Activated CD8-positive, alpha-beta T cell treated with anti-CD3 and anti-CD28 coated beads for 36 hours (primary cell): ENCODE data around the gene PTPRCAP. TPM values are rescaled to one million over a fixed set of nuclear protein-coding genes. Genes with fewer than 3 reads are reported as not detected.
A peak's percentile ranks its signal among the peaks of the same experiment; 100 is the strongest.

ENCODE experiments used
- ATAC-seq: fragments of 200-7000 bp; cut with Tn5 transposase; one replicate; pipeline ENCODE4 v1.10.0; 2021; ENCODE audit warnings: mild to moderate bottlenecking, moderate library complexity
- CTCF ChIA-PET: fragments of 350-600 bp; sonication (Branson Sonifier 250); formaldehyde crosslinking; loops from one replicate; lab custom pipeline; 2021; ENCODE audit warnings: antibody characterized with exemption; lab: Charles Lee
- POLR2A ChIA-PET: fragments of 350-600 bp; sonication (Branson Sonifier 250); formaldehyde crosslinking; loops from one replicate; lab custom pipeline; 2021; ENCODE audit warnings: antibody characterized with exemption; lab: Charles Lee
- DNase-seq: peaks from one replicate; pipeline ENCODE4 v3.0.0-alpha.2; 2020
- H3K27ac Mint-ChIP-seq: one replicate; pipeline ENCODE4 v1.8.0; 2021; ENCODE audit warnings: mild to moderate bottlenecking, mixed read lengths
- H3K27me3 Mint-ChIP-seq: one replicate; pipeline ENCODE4 v1.8.0; 2021; ENCODE audit warnings: mixed read lengths
- H3K36me3 Mint-ChIP-seq: one replicate; pipeline ENCODE4 v1.8.0; 2021; ENCODE audit warnings: low read depth, mixed read lengths
- H3K4me1 Mint-ChIP-seq: one replicate; pipeline ENCODE4 v1.8.0; 2021; ENCODE audit warnings: low read depth, mixed read lengths
- H3K4me3 Mint-ChIP-seq: one replicate; pipeline ENCODE4 v1.8.0; 2021; ENCODE audit warnings: mild to moderate bottlenecking, moderate library complexity, mixed read lengths
- H3K9me3 Mint-ChIP-seq: one replicate; pipeline ENCODE4 v1.8.0; 2021; ENCODE audit warnings: mixed read lengths
- CTCF ChIP-seq: fragments of 200-600 bp; IDR thresholded peaks from one replicate; pipeline ENCODE4 v1.8.0; 2022; ENCODE audit warnings: antibody characterized with exemption, mild to moderate bottlenecking
- intact Hi-C: fragments of 100-400 bp; cut with micrococcal nuclease; formaldehyde crosslinking; loops from one replicate; pipeline ENCODE4 v1.10.0; 2022
- total RNA-seq, 2 experiments: library from RNA; stranded (reverse); gene quantifications; one replicate each; pipeline ENCODE4 v1.2.3, GENCODE V29; 2021

PTPRCAP gene
- total RNA-seq, 2 experiments from 2014 or later, result 107 to 114 TPM

GRCh38 chr11:67423891-67424613, 13.4 kb downstream of the PTPRCAP start:
- Mint-ChIP-seq H3K4me1 (peaks cover 22% of the 10 kb centered on the region), H3K27ac (no peak overlapping the region)
- POLR2A ChIA-PET, result interaction anchor here (0.9 to 10.0 kb wide), 9 partner anchors 9 to 65 kb away, joined by 3 to 178 read pairs (median 4); partner anchors contain the start of genes PTPRCAP and TBC1D10C

GRCh38 chr11:67423466-67423865, 14.0 kb downstream of the PTPRCAP start:
- POLR2A ChIA-PET, result interaction anchor here (1.0 to 10.0 kb wide), 5 partner anchors 9 to 19 kb away, joined by 3 to 178 read pairs (median 11); partner anchors contain the start of genes PTPRCAP and TBC1D10C
- Mint-ChIP-seq H3K27ac (no peak overlapping the region), H3K9me3 (no peaks in the 10 kb centered on the region), H3K4me3 (no peak overlapping the region), H3K4me1 (peaks cover 27% of the 10 kb centered on the region), H3K36me3 (peaks cover 1% of the 10 kb centered on the region), H3K27me3 (no peaks in the 10 kb centered on the region)
- no peak for TF ChIP-seq CTCF
- DNase-seq (no peak), ATAC-seq (no peak)
- CTCF ChIA-PET, result interaction anchor here (1.2 kb wide), 2 partner anchors 11 to 41 kb away, joined by 3 to 4 read pairs; no protein-coding TSS in a partner anchor
- intact Hi-C loops, result no loop called here

More at GRCh38 chr11:67423891-67424613, 13.4 kb downstream of the PTPRCAP start:
- CTCF ChIA-PET, result interaction anchor here (1.2 kb wide), 2 partner anchors 10 to 41 kb away, joined by 3 to 4 read pairs; no protein-coding TSS in a partner anchor
- H3K9me3 Mint-ChIP-seq, result no peaks in the 10 kb centered on the region
- H3K4me3 Mint-ChIP-seq, result no peak overlapping the region
- DNase-seq, result no peak
- no peak for TF ChIP-seq CTCF
- no peaks in the 10 kb centered on the region for H3K27me3 Mint-ChIP-seq
- ATAC-seq, result no peak
- peaks cover 1% of the 10 kb centered on the region for H3K36me3 Mint-ChIP-seq
- intact Hi-C loops, result no loop called here

- H3K36me3 Mint-ChIP-seq, result peaks cover 1% of the 10 kb centered on the region
- ATAC-seq (no peak), DNase-seq (no peak)
- no peak overlapping the region for H3K4me3 Mint-ChIP-seq
- CTCF ChIA-PET, result interaction anchor here (1.2 kb wide), 1 partner anchor 12 kb away, joined by 3 read pairs; no protein-coding TSS in a partner anchor
- no peak overlapping the region for H3K27ac Mint-ChIP-seq
- TF ChIP-seq CTCF, result no peak
- no peaks in the 10 kb centered on the region for H3K27me3 Mint-ChIP-seq
- POLR2A ChIA-PET, result interaction anchor here (1.0 to 10.0 kb wide), 4 partner anchors 8 to 20 kb away, joined by 3 to 178 read pairs (median 54); partner anchors contain the start of genes PPP1CA, PTPRCAP and TBC1D10C
- peaks cover 32% of the 10 kb centered on the region for H3K4me1 Mint-ChIP-seq
- no peaks in the 10 kb centered on the region for H3K9me3 Mint-ChIP-seq
- intact Hi-C loops, result no loop called here
Observed at GRCh38 chr11:67422891-67423290, 14.6 kb downstream of the PTPRCAP start.

- intact Hi-C loops, result no loop called here
- H3K36me3 Mint-ChIP-seq, result no peaks in the 10 kb centered on the region
- peak overlapping the region; percentile 84 for H3K27ac Mint-ChIP-seq
- H3K9me3 Mint-ChIP-seq, result no peaks in the 10 kb centered on the region
- H3K27me3 Mint-ChIP-seq, result no peaks in the 10 kb centered on the region
- DNase-seq, result no peak
- H3K4me1 Mint-ChIP-seq, result peaks cover 41% of the 10 kb centered on the region
- POLR2A ChIA-PET, result interaction anchor here (1.0 to 10.0 kb wide), 8 partner anchors 8 to 63 kb away, joined by 3 to 178 read pairs (median 28); partner anchors contain the start of genes AIP, PPP1CA, PTPRCAP and TBC1D10C
- ATAC-seq, result no peak
- TF ChIP-seq CTCF, result no peak
- CTCF ChIA-PET, result interaction anchor here (0.8 to 3.5 kb wide), 2 partner anchors 19 to 47 kb away, joined by 4 to 21 read pairs; partner anchors contain the start of genes PPP1CA and TBC1D10C
- H3K4me3 Mint-ChIP-seq, result peak overlapping the region; percentile 67
Observed at GRCh38 chr11:67421430-67422031, 16.0 kb downstream of the PTPRCAP start.
